H4 (cell line): ENCODE measurements around the gene HIPK3. TPM values are rescaled to one million over a fixed set of nuclear protein-coding genes. Genes with fewer than 3 reads are reported as not detected.
"Not testable (repeated sequence)": the region's sequence is repeated elsewhere in the genome, so short reads cannot be mapped to it uniquely, and the experiment has no call there.

Experiments
- DNase-seq: peaks from one replicate; pipeline ENCODE4 v3.0.0-alpha.2; 2015; ENCODE audit warnings: low spot score
- total RNA-seq: library from RNA; depleted of rRNA; stranded (reverse); fragments of >200 nt; shearing (Covaris generic); gene quantifications from 2 replicates; pipeline ENCODE4 v1.2.3, GENCODE V29; 2014

HIPK3 gene
- total RNA-seq, 1 experiment from 2014 or later: 36.5 TPM

GRCh38 chr11:33358150-33358831 lies 101.1 kb downstream of the HIPK3 start:
- no peak for DNase-seq

DNA sequence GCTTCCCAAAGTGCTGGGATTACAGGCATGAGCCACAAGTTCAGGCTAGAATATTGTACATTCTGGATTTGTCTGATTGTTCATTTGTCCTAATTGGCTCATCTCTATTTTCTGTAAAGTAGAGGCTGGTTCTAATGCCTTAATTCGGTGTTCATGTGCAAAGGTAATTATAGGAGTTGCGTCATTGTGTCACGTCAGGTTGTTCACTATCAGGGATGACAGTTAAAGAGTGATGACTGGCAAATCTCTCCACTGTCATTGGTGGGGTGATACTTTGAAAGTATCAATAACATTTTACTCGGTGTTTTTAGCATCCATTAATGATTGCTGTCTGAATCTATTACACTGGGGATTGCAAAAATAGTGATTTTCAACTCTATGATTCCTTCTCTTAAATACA lies 103.5 kb downstream of the HIPK3 start:
- no peak for DNase-seq

DNA sequence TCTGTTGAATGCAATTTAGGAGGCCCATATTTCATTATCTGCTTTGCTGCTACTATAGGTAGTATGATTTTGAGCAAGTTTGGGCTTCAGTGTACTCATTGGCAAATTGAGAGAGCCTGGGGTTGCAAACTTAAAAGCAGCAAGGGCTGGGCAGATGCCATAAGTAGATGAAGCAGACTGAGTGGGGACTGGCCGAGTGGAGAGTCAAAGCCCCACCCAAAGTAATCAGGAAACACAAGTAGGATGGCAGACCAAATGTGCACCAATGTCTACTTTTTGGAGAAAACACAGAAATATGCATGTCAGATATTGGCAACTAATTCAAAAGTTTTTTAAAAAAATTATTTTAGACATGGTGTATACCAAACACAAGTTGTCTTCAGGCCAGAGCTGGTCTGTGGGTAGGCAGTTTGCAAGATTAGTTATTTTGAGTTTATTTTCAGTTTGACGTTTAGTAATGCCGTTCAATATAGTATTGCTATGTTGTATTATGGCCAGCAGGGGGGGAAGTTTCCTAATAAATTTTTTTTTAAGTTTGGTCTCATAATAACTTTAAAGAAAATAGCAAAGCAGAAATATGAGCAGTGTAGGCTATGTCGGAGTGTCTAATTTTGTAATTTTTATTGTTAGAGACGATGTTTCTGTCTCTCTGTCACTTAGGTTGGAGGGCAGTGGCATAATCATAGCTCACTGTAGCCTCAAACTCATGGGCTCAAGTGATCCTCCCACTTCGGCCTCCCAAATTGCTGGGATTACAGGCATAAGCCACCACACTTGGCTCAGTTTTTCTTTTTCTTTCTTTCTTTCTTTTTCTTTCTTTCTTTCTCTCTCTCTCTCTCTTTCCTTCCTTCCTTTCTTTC lies 105.1 kb downstream of the HIPK3 start:
- no peak for DNase-seq

GRCh38 chr11:33366918-33367317 lies 109.7 kb downstream of the HIPK3 start:
- no peak for DNase-seq

DNA sequence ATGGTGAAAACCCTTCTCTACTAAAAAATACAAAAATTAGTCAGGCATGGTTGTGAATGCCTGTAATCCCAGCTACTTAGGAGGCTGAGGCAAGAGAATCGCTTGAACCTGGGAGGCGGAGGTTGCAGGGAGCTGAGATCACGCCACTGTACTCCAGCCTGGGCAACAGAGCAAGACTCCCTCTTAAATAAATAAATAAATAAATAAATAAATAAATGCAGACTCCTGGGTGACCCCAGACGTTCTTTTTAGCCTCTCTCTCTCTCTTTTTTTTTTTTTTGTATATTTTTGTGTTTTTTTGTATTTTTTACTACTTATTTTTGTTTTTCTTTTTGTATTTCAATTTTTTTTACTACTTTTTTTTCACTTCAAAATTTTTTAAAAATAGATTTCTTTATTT lies 111.3 kb downstream of the HIPK3 start:
- not testable (repeated sequence) for DNase-seq

DNA sequence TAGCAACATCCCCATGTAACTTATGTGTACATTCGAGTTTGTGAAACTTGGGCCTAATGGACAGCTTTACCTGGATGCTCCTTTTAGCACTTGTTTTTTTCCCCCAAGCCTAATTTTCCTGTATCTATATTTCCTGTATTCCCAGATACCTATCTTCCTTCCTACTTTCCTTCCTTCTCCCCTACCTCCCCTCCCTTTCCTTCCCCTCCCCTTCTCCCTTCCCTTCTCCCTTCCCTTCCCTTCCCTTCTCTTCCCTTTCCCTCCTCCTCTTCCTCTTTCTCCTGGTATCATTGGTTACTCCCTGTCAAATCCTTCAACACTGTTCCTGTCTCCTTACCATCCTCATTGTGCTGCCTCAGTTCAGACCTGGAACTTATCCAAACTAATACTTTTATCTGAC lies 111.8 kb downstream of the HIPK3 start:
- no peak for DNase-seq

DNA sequence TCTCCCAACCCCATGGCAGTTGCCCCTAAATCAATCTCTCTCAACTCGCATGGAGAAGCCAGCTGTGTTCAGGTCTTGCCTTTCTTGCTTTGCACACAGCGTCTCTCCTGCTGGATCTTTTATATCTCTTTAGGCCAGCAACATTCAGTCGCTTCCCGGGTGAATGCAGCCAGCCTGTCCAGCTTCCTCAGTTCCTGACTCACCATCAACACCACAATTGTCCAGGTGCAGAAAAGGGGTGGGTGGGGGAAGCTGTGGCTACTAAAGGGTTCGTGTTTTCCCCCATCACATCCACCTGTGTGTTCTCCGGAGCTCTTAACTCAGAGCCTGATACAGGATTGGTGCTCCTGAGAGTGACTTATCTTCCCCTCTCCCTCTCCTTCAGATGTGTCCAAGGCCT lies 116.5 kb downstream of the HIPK3 start:
- no peak for DNase-seq

DNA sequence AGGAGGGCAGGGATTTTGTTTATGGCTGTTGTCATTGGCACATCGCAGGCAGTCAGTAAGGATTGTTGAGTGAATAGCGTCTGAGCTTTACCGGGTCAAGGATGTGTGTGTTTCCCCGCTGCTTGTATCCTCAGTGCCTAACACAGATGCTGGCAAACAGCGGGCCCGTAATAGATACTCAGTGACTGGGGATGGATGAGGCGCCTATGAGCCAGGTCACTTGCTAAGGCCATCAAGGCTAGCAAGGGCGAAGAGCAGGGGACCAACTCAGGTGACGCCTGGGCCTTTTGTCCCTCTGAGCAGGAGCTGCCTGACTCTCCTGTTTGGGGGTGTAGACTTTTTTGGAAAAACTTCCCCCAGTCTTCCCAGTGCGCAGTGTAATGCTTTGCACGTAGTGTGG lies 118.1 kb downstream of the HIPK3 start:
- DNase-seq: no peak

- DNase-seq: no peak
These were observed 118.6 kb downstream of the HIPK3 start, which contains the start of gene KIAA1549L for GRCh38 chr11:33375688-33376311. Gene KIAA1549L (plus strand): TSS chr11:33376108.

- DNase-seq: no peak
These were observed 119.4 kb downstream of the HIPK3 start for GRCh38 chr11:33376331-33377310.

DNA sequence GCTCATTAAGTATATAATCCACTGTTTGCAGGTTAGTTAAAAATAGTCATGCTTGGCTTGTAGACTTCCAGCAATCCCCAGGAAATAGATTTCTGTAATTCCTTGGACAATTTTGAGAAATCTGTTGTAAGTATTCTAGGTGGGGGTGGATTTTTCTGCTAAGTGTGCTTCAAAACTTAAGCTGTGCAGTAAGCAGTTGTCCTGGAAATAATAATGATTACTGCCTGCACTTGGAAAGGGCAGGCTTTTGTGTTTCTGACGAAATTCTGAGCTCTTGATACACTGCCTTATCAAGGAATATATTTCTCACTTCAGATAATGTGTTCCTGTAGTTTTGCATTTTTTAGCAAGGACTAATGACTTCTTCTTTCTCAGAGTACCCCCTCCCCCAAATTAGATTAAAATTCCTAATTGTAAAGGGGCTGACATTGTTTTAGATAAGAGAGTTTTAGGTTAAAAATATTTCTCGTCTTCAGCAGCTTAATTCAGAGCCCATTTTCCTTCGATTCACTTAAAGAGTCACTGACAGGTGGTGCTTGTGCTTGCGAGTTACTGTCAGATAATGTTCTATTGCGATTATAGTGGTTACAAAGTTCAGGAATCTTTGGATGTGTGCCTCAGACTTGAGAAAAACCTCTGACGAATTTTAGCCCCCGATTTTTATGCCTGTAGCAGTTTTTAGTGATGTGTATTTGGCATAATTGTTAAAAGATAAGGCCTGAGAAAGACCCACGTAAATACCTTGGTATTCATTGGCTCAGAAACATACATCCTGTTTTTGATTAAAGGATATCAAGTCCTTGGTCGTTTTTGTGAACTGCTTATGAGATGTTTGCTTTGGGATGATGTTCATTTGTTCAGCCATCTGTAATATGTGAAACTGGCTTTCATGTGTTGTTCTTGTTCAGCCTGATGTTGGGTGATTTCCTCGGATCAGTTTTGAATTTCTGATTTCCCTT lies 120.5 kb downstream of the HIPK3 start:
- no peak for DNase-seq

DNA sequence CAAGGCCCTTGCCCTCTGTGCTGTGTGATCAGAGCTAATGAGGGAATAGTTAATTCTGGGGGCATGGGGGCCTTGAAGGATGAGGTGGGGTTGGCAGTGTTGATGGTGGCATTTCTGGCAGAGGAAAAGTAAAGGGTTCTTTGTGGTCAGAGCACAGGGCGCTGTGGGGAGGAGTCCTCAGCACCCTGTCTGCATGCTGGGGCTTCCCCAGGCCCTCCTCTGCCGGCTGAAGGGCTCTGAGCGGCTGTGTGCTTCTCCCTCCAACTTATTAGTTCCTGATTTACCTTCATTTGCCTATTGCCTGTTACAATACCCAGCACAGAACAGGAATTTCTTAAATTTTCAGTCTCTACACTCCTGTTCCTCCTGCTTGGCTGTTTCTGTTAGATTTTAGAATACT lies 122.8 kb downstream of the HIPK3 start:
- DNase-seq: no peak

- DNase-seq: no peak
These were observed 126.1 kb downstream of the HIPK3 start for GRCh38 chr11:33383075-33383919.

GRCh38 chr11:33383920-33384209 lies 126.7 kb downstream of the HIPK3 start:
- no peak for DNase-seq

- no peak for DNase-seq
These were observed 127.0 kb downstream of the HIPK3 start for GRCh38 chr11:33384220-33384619.

GRCh38 chr11:33387581-33387980 lies 130.4 kb downstream of the HIPK3 start:
- DNase-seq: no peak

DNA sequence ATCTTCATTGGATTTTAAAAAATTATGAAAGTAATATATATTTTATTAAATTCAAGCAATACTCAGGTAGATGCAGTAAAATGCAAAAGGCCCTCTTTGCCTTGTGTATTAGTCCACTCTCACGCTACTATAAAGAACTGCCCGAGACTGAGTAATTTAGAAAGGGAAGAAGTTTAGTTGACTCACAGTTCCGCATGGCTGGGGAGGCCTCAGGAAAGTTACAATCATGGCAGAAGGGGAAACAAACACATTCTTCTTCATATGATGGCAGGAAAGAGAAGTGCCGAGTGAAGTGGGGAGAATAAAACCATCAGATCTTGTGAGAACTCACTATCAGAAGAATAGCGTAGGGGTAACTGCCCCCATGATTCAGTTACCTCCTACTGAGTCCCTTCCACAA lies 130.8 kb downstream of the HIPK3 start:
- DNase-seq: no peak

DNA sequence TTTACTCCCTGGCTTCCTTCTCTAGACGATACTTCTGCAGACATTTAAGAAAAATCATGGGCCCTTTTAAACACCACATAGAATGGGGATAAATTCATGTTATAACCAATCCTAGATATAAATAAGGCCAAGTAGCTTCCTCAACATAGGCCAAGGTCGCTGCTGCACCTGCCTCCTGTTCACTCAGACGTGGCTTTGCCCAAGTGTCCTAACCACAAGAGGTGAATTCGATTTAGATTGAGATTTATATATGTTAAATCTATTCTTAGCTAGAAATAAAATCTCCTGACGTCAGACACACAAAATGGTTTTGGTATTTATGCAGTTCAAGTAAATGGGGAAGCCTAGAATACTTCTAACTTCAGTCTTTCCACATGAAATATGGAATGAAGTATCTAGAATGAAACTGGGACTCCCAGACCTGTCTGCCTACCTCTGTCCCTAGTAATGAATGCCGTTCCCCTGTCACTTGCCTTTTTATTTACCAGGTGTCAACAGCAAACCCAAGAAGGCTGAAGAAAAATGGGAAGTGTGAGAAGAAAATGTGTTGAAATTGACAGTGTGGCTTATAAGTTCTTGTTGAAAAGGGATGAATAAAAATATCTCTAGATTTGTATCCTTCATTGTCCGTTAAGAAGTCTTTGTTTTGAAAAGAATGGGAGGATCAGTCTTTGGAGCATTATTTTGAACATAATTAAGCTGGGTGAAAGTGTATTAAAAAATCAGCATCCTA lies 131.8 kb downstream of the HIPK3 start:
- DNase-seq: no peak

- no peak for DNase-seq
These were observed 132.5 kb downstream of the HIPK3 start for GRCh38 chr11:33389635-33390034.
